HepG2 (cell line): ENCODE results near the gene AK2. TPM values are rescaled to one million over a fixed set of nuclear protein-coding genes. Genes with fewer than 3 reads are reported as not detected.
A peak's percentile ranks its signal among the peaks of the same experiment; 100 is the strongest.

Source experiments
- ATF6 ChIP-seq: sonication (generic); formaldehyde crosslinking; conservative IDR thresholded peaks from 2 replicates; pipeline ENCODE4 v1.4.0; 2020; ENCODE audit warnings: missing genetic modification reagents
- CC2D1A ChIP-seq: sonication (generic); formaldehyde crosslinking; IDR thresholded peaks from 2 replicates; pipeline ENCODE4 v1.8.1; 2023; ENCODE audit warnings: mild to moderate bottlenecking, missing genetic modification reagents
- CENPBD1 ChIP-seq: sonication (generic); formaldehyde crosslinking; IDR thresholded peaks from 2 replicates; pipeline ENCODE4 v1.8.0; 2022; ENCODE audit warnings: missing genetic modification reagents, low read depth, mild to moderate bottlenecking, borderline replicate concordance
- ERF ChIP-seq: IDR thresholded peaks from 2 replicates; pipeline ENCODE4 v1.6.1; 2018; ENCODE audit warnings: missing biosample characterization, missing genetic modification reagents
- FOXK1 ChIP-seq: sonication (generic); formaldehyde crosslinking; IDR thresholded peaks from 2 replicates; pipeline ENCODE4 v1.4.0; 2020; ENCODE audit warnings: low read depth, missing genetic modification reagents, borderline replicate concordance
- FOXK2 ChIP-seq: fragments of 450-650 bp; IDR thresholded peaks from 2 replicates; pipeline ENCODE4 v1.6.1; 2016
- HMG20A ChIP-seq: IDR thresholded peaks from 2 replicates; pipeline ENCODE4 v1.6.1; 2016; ENCODE audit warnings: borderline replicate concordance
- MED13 ChIP-seq: sonication (generic); formaldehyde crosslinking; IDR thresholded peaks from 2 replicates; pipeline ENCODE4 v1.5.0; 2020; ENCODE audit warnings: missing genetic modification reagents
- MXD4 ChIP-seq: IDR thresholded peaks from 2 replicates; pipeline ENCODE4 v1.6.1; 2016; ENCODE audit warnings: mild to moderate bottlenecking, missing biosample characterization, missing genetic modification reagents
- SALL1 ChIP-seq: sonication (generic); formaldehyde crosslinking; IDR thresholded peaks from 2 replicates; pipeline ENCODE4 v1.8.0; 2022; ENCODE audit warnings: mild to moderate bottlenecking, missing genetic modification reagents
- TRAFD1 ChIP-seq: sonication (generic); formaldehyde crosslinking; IDR thresholded peaks from 2 replicates; pipeline ENCODE4 v1.5.1; 2020; ENCODE audit warnings: missing genetic modification reagents, mild to moderate bottlenecking, borderline replicate concordance
- ZBTB37 ChIP-seq: sonication (generic); formaldehyde crosslinking; IDR thresholded peaks from 2 replicates; pipeline ENCODE4 v1.4.0; 2020; ENCODE audit warnings: mild to moderate bottlenecking, missing genetic modification reagents
- ZBTB38 ChIP-seq: sonication (generic); formaldehyde crosslinking; IDR thresholded peaks from 2 replicates; pipeline ENCODE4 v1.5.1; 2020; ENCODE audit warnings: mild to moderate bottlenecking, missing genetic modification reagents
- ZNF121 ChIP-seq: sonication (generic); formaldehyde crosslinking; IDR thresholded peaks from 2 replicates; pipeline ENCODE4 v1.5.0; 2020; ENCODE audit warnings: mild to moderate bottlenecking, missing genetic modification reagents
- ZNF432 ChIP-seq: sonication (generic); formaldehyde crosslinking; IDR thresholded peaks from 2 replicates; pipeline ENCODE4 v1.5.0; 2020; ENCODE audit warnings: missing genetic modification reagents, mild to moderate bottlenecking, borderline replicate concordance
- ZNF615 ChIP-seq: sonication (generic); formaldehyde crosslinking; IDR thresholded peaks from 2 replicates; pipeline ENCODE4 v1.5.0; 2020; ENCODE audit warnings: mild to moderate bottlenecking, missing genetic modification reagents, borderline replicate concordance
- ZNF772 ChIP-seq: sonication (generic); formaldehyde crosslinking; IDR thresholded peaks from 2 replicates; pipeline ENCODE4 v1.5.0; 2020; ENCODE audit warnings: mild to moderate bottlenecking, missing genetic modification reagents
- ZSCAN20 ChIP-seq: sonication (generic); formaldehyde crosslinking; IDR thresholded peaks from 2 replicates; pipeline ENCODE4 v1.4.0; 2020; ENCODE audit warnings: missing genetic modification reagents, mild to moderate bottlenecking, borderline replicate concordance
- polyA plus RNA-seq, 8 experiments: library from polyadenylated mRNA; depleted of rRNA in 3 of 8; stranded (reverse) in 7 of 8; unstranded in 1 of 8; fragments of >200 nt; fragmentation: Illumina TruSeq in 4 of 8; extraction: Trizol in 4 of 8; gene quantifications; 2 replicates each; pipeline versions ENCODE4 v1.2.1 to v1.2.3, GENCODE V29; 2011 to 2016; ENCODE audit warnings: low read depth in 4 of 8, missing spikeins in 1 of 8, mixed read lengths in 1 of 8; ENCODE audit not compliant: insufficient read depth in 1 of 8
- total RNA-seq, 5 experiments: library from RNA; depleted of rRNA; stranded (reverse); fragments of >200 nt; fragmentation: Illumina TruSeq; extraction: Trizol; gene quantifications; 2 replicates each; pipeline ENCODE4 v1.2.3, GENCODE V29; 2016; ENCODE audit warnings: low read depth in 1 of 5
- TF ChIP-seq, protein P1 (sequence below): IDR thresholded peaks from 2 replicates; pipeline ENCODE4 v1.6.1; 2016; ENCODE audit warnings: mild to moderate bottlenecking, missing biosample characterization, missing genetic modification reagents
- TF ChIP-seq, protein P2 (sequence below): sonication (generic); formaldehyde crosslinking; IDR thresholded peaks from 2 replicates; pipeline ENCODE4 v1.4.0; 2020; ENCODE audit warnings: missing genetic modification reagents
- TF ChIP-seq, protein P3 (sequence below): IDR thresholded peaks from 2 replicates; pipeline ENCODE4 v1.6.1; 2018; ENCODE audit warnings: missing genetic modification reagents, mild to moderate bottlenecking, missing compliant biosample characterization

The AK2 gene
- total and polyA plus RNA-seq, 2 of the 13 experiments (the other 11 are each of a cell fraction or from before 2014, with no cell fraction given) = 170 to 188 TPM

GRCh38 chr1:32972814-32973428 is 63.8 kb downstream of the AK2 start (continued):
- TF ChIP-seq ATF6 (no peak), CC2D1A (CRISPR knock-in tag) (no peak), HMG20A (CRISPR knock-in tag) (no peak), TRAFD1 (CRISPR knock-in tag) (no peak), FOXK2 (no peak), ZSCAN20 (no peak), ZNF432 (CRISPR knock-in tag) (no peak), ZNF615 (no peak), ZBTB38 (CRISPR knock-in tag) (0 out of 2 replicates have a peak, but pooled peaks have one; percentile 30), FOXK1 (CRISPR knock-in tag) (no peak), SALL1 (CRISPR knock-in tag) (peak; percentile 40; the same call in 1 of the 2 replicates), ERF (no peak), ZNF121 (CRISPR knock-in tag) (no peak), MXD4 (CRISPR knock-in tag) (no peak), MED13 (CRISPR knock-in tag) (no peak), CENPBD1 (CRISPR knock-in tag) (no peak), ZNF772 (CRISPR knock-in tag) (no peak), ZBTB37 (CRISPR knock-in tag) (no peak)
- TF ChIP-seq, protein P1, sequence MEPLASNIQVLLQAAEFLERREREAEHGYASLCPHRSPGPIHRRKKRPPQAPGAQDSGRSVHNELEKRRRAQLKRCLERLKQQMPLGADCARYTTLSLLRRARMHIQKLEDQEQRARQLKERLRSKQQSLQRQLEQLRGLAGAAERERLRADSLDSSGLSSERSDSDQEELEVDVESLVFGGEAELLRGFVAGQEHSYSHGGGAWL (CRISPR knock-in tag) = no peak
- TF ChIP-seq, protein P2, sequence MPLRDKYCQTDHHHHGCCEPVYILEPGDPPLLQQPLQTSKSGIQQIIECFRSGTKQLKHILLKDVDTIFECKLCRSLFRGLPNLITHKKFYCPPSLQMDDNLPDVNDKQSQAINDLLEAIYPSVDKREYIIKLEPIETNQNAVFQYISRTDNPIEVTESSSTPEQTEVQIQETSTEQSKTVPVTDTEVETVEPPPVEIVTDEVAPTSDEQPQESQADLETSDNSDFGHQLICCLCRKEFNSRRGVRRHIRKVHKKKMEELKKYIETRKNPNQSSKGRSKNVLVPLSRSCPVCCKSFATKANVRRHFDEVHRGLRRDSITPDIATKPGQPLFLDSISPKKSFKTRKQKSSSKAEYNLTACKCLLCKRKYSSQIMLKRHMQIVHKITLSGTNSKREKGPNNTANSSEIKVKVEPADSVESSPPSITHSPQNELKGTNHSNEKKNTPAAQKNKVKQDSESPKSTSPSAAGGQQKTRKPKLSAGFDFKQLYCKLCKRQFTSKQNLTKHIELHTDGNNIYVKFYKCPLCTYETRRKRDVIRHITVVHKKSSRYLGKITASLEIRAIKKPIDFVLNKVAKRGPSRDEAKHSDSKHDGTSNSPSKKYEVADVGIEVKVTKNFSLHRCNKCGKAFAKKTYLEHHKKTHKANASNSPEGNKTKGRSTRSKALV = 0 out of 2 replicates have a peak, but pooled peaks have one; percentile 30
- TF ChIP-seq, protein P3, sequence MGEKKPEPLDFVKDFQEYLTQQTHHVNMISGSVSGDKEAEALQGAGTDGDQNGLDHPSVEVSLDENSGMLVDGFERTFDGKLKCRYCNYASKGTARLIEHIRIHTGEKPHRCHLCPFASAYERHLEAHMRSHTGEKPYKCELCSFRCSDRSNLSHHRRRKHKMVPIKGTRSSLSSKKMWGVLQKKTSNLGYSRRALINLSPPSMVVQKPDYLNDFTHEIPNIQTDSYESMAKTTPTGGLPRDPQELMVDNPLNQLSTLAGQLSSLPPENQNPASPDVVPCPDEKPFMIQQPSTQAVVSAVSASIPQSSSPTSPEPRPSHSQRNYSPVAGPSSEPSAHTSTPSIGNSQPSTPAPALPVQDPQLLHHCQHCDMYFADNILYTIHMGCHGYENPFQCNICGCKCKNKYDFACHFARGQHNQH (CRISPR knock-in tag) = no peak
